ENCODE measurements around the gene RPL35. TPM values are rescaled to one million over a fixed set of nuclear protein-coding genes. Genes with fewer than 3 reads are reported as not detected.

RPL35 gene
- total RNA-seq, 1 donor = 1,644 TPM

GRCh38 chr9:124868511-124869465 is 7.0 kb upstream of the RPL35 start:
- TF ChIP-seq CTCF (IDR thresholded peaks at IDR 0.05; ENCODE audit: extremely low read depth, low read depth, low read length) = no peak
- Histone ChIP-seq H2AFZ (ENCODE audit: low read length) (peak overlapping the region; percentile 89), H3K4me1 (ENCODE audit: insufficient read depth, low read length) (peaks cover 39% of the 10 kb centered on the region), H3K79me2 (ENCODE audit: insufficient read depth, low read length) (peaks cover 62% of the 10 kb centered on the region), H3K4me3 (ENCODE audit: insufficient read depth, low read length) (peak overlapping the region; percentile 98), H3K4me2 (ENCODE audit: insufficient read depth, low read length) (peak overlapping the region; percentile 97), H3K9me3 (ENCODE audit: low read depth, low read length) (no peaks in the 10 kb centered on the region), H3K27ac (ENCODE audit: low read depth, low read length) (peak overlapping the region; percentile 95), H4K20me1 (ENCODE audit: insufficient read depth, low read length) (peaks cover 36% of the 10 kb centered on the region), H3K36me3 (ENCODE audit: insufficient read depth, low read length) (peaks cover 23% of the 10 kb centered on the region), H3K27me3 (ENCODE audit: insufficient read depth, low read length) (no peaks in the 10 kb centered on the region)
- peak; percentile 100 for DNase-seq (ENCODE audit: insufficient read length, low spot score, missing footprints)

- H3K4me1 ChIP-seq (ENCODE audit: insufficient read depth, low read length) = peaks cover 31% of the 10 kb centered on the region
- H3K36me3 ChIP-seq (ENCODE audit: insufficient read depth, low read length) = peaks cover 25% of the 10 kb centered on the region
- H2AFZ ChIP-seq (ENCODE audit: low read length) = peak overlapping the region; percentile 25
- no peaks in the 10 kb centered on the region for H3K27me3 ChIP-seq (ENCODE audit: insufficient read depth, low read length)
- H3K4me2 ChIP-seq (ENCODE audit: insufficient read depth, low read length) = no peak overlapping the region
- TF ChIP-seq CTCF (IDR thresholded peaks at IDR 0.05; ENCODE audit: extremely low read depth, low read depth, low read length) = no peak
- no peak overlapping the region for H3K4me3 ChIP-seq (ENCODE audit: insufficient read depth, low read length)
- H4K20me1 ChIP-seq (ENCODE audit: insufficient read depth, low read length) = peaks cover 32% of the 10 kb centered on the region
- no peak overlapping the region for H3K27ac ChIP-seq (ENCODE audit: low read depth, low read length)
- DNase-seq (ENCODE audit: insufficient read length, low spot score, missing footprints) = no peak
- H3K79me2 ChIP-seq (ENCODE audit: insufficient read depth, low read length) = peaks cover 43% of the 10 kb centered on the region
- H3K9me3 ChIP-seq (ENCODE audit: low read depth, low read length) = no peaks in the 10 kb centered on the region
Measured at GRCh38 chr9:124863371-124863871, 1.7 kb upstream of the RPL35 start.

GRCh38 chr9:124860582-124861341 is 995 bp downstream of the RPL35 start:
- H4K20me1 ChIP-seq (ENCODE audit: insufficient read depth, low read length) = peaks cover 56% of the 10 kb centered on the region
- no peak for TF ChIP-seq CTCF (IDR thresholded peaks at IDR 0.05; ENCODE audit: extremely low read depth, low read depth, low read length)

More at GRCh38 chr9:124860582-124861341, 995 bp downstream of the RPL35 start:
- no peak overlapping the region for H2AFZ ChIP-seq (ENCODE audit: low read length)
- H3K4me1 ChIP-seq (ENCODE audit: insufficient read depth, low read length) = peaks cover 22% of the 10 kb centered on the region
- peaks cover 34% of the 10 kb centered on the region for H3K79me2 ChIP-seq (ENCODE audit: insufficient read depth, low read length)
- no peaks in the 10 kb centered on the region for H3K27me3 ChIP-seq (ENCODE audit: insufficient read depth, low read length)
- H3K4me2 ChIP-seq (ENCODE audit: insufficient read depth, low read length) = peak overlapping the region; percentile 94
- H3K4me3 ChIP-seq (ENCODE audit: insufficient read depth, low read length) = peak overlapping the region; percentile 90
- no peaks in the 10 kb centered on the region for H3K9me3 ChIP-seq (ENCODE audit: low read depth, low read length)
- H3K36me3 ChIP-seq (ENCODE audit: insufficient read depth, low read length) = peaks cover 45% of the 10 kb centered on the region
- H3K27ac ChIP-seq (ENCODE audit: low read depth, low read length) = peak overlapping the region; percentile 90
- peak; percentile 88 for DNase-seq (ENCODE audit: insufficient read length, low spot score, missing footprints)

Measured in osteoblast (primary cell).